Osteoblast (primary cell): ENCODE measurements around the gene AGL. TPM values are rescaled to one million over a fixed set of nuclear protein-coding genes. Genes with fewer than 3 reads are reported as not detected.

Experiments
- DNase-seq: peaks from one replicate; pipeline ENCODE4 v3.0.0; 2011; ENCODE audit warnings: low spot score, mixed read lengths; ENCODE audit not compliant: insufficient read length; ENCODE audit errors: missing footprints
- H2AFZ ChIP-seq: 2 replicates; pipeline ENCODE4 v1.6.0; 2011; ENCODE audit warnings: mild to moderate bottlenecking, low read length
- H3K27ac ChIP-seq: 2 replicates; pipeline ENCODE4 v1.5.1; 2011; ENCODE audit warnings: mild to moderate bottlenecking, low read depth, low read length, moderate library complexity
- H3K27me3 ChIP-seq: 2 replicates; pipeline ENCODE4 v1.6.0; 2012; ENCODE audit warnings: mild to moderate bottlenecking, control low read depth, inconsistent platforms, low read length, moderate library complexity; ENCODE audit not compliant: insufficient read depth
- H3K36me3 ChIP-seq: 2 replicates; pipeline ENCODE4 v1.5.1; 2011; ENCODE audit warnings: mild to moderate bottlenecking, low read length, control low read depth, moderate library complexity; ENCODE audit not compliant: insufficient read depth
- H3K4me1 ChIP-seq: 2 replicates; pipeline ENCODE4 v1.5.1; 2011; ENCODE audit warnings: mild to moderate bottlenecking, low read length, control low read depth, moderate library complexity; ENCODE audit not compliant: insufficient read depth
- H3K4me2 ChIP-seq: 2 replicates; pipeline ENCODE4 v1.6.0; 2011; ENCODE audit warnings: mild to moderate bottlenecking, low read length; ENCODE audit not compliant: insufficient read depth
- H3K4me3 ChIP-seq: fragments of 200-600 bp; sonication (generic); 3 replicates; pipeline ENCODE4 v1.5.1; 2012; ENCODE audit warnings: mild to moderate bottlenecking, low read length, inconsistent platforms; ENCODE audit not compliant: insufficient read depth
- H3K79me2 ChIP-seq: 2 replicates; pipeline ENCODE4 v1.6.0; 2012; ENCODE audit warnings: mild to moderate bottlenecking, low read length, control low read depth, inconsistent platforms; ENCODE audit not compliant: insufficient read depth
- H3K9me3 ChIP-seq: 2 replicates; pipeline ENCODE4 v1.5.1; 2011; ENCODE audit warnings: low read depth, low read length, control low read depth
- H4K20me1 ChIP-seq: 2 replicates; pipeline ENCODE4 v1.6.0; 2012; ENCODE audit warnings: mild to moderate bottlenecking, low read length, control low read depth; ENCODE audit not compliant: insufficient read depth
- CTCF ChIP-seq: IDR thresholded peaks from 2 replicates; pipeline ENCODE4 v1.5.1; 2011; ENCODE audit warnings: mild to moderate bottlenecking, low read depth, low read length, moderate library complexity; ENCODE audit errors: extremely low read depth
- total RNA-seq: library from RNA; depleted of rRNA; stranded (reverse); fragments of >200 nt; gene quantifications from 2 replicates; pipeline ENCODE4 v1.2.3, GENCODE V29; 2012

The AGL gene
- total RNA-seq, 1 donor = 17.7 TPM

- peaks cover 6% of the 10 kb centered on the region for H3K4me1 ChIP-seq
- H3K9me3 ChIP-seq = no peaks in the 10 kb centered on the region
- no peaks in the 10 kb centered on the region for H3K36me3 ChIP-seq
- no peaks in the 10 kb centered on the region for H3K27me3 ChIP-seq
- peak overlapping the region; percentile 44 for H2AFZ ChIP-seq
- H4K20me1 ChIP-seq = no peaks in the 10 kb centered on the region
- no peak overlapping the region for H3K4me2 ChIP-seq
- H3K4me3 ChIP-seq = no peak overlapping the region
- no peak for TF ChIP-seq CTCF
- no peaks in the 10 kb centered on the region for H3K79me2 ChIP-seq
- DNase-seq = peak; percentile 91
- H3K27ac ChIP-seq = peak overlapping the region; percentile 4
These were observed 113.1 kb downstream of the AGL start for GRCh38 chr1:99963041-99963795.

DNA sequence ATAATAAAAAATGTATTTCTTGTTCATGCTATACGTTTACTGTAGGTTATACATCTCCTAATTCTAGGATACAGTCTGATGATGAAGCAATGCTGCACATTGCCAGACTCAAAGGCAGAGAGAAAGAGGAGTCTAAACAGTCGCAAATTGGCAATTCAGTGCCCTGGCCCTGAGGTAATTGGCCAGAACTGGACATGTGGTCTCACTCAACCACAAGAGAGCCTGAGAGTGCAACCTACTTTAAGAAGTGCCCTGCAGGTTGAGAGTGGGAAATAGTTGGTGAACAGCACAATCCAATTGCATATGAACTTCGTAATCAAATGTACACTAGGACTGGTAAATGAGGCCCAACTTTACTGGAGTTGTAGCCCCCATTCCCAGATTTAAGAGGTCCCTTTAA, 114.6 kb downstream of the AGL start:
- H3K4me3 ChIP-seq = no peak overlapping the region
- H3K9me3 ChIP-seq = no peaks in the 10 kb centered on the region
- H4K20me1 ChIP-seq = no peaks in the 10 kb centered on the region
- H2AFZ ChIP-seq = no peak overlapping the region
- H3K79me2 ChIP-seq = no peaks in the 10 kb centered on the region
- no peak for TF ChIP-seq CTCF
- peaks cover 12% of the 10 kb centered on the region for H3K4me1 ChIP-seq
- H3K36me3 ChIP-seq = no peaks in the 10 kb centered on the region
- H3K4me2 ChIP-seq = no peak overlapping the region
- DNase-seq = no peak
- no peak overlapping the region for H3K27ac ChIP-seq
- no peaks in the 10 kb centered on the region for H3K27me3 ChIP-seq

DNA sequence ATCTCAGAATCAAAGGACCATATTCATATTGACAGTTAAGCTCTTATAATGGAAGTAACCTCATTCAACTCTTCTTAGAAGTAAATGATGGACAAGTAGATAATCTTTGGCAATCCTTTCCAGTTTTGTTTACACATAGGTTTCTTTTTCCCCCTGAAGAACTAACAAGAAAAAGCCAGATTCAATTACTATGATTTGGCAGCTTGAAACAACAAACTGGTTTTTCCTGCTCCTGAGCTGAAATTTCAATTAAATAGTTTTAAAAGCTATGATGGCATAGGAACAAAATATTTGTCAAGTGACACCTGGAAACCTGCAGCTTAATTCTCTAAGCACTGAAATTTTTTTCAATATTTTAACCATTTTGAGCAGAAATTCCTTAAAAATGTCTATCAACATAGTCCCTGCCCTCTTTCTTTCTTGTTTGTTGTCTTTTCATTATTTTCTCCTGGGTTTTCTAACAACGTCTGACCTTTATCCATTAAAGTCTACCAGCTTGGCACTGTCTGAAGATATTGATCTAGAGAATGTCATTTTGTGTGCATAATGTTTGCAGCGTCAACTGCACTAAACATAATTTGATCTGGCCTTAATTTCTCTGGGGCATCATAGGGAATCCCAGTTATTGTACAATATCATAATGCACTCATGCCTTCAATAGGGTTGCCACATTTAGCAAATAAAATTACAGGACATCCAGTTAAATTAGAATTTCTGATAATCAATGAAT, 115.7 kb downstream of the AGL start:
- Histone ChIP-seq H3K27me3 (no peaks in the 10 kb centered on the region), H3K9me3 (no peaks in the 10 kb centered on the region), H3K79me2 (peaks cover 10% of the 10 kb centered on the region), H3K4me1 (peaks cover 15% of the 10 kb centered on the region), H3K4me3 (no peak overlapping the region), H3K4me2 (no peak overlapping the region), H3K36me3 (no peaks in the 10 kb centered on the region), H3K27ac (no peak overlapping the region), H4K20me1 (no peaks in the 10 kb centered on the region), H2AFZ (no peak overlapping the region)
- DNase-seq = no peak
- no peak for TF ChIP-seq CTCF

GRCh38 chr1:99968214-99968613, 118.1 kb downstream of the AGL start:
- H3K4me2 ChIP-seq = no peak overlapping the region
- H4K20me1 ChIP-seq = no peaks in the 10 kb centered on the region
- TF ChIP-seq CTCF = no peak
- peaks cover 29% of the 10 kb centered on the region for H3K79me2 ChIP-seq
- H3K9me3 ChIP-seq = no peaks in the 10 kb centered on the region
- H3K27ac ChIP-seq = no peak overlapping the region
- no peaks in the 10 kb centered on the region for H3K27me3 ChIP-seq
- no peak overlapping the region for H3K4me3 ChIP-seq
- H3K4me1 ChIP-seq = peaks cover 12% of the 10 kb centered on the region
- no peaks in the 10 kb centered on the region for H3K36me3 ChIP-seq
- DNase-seq = no peak
- H2AFZ ChIP-seq = no peak overlapping the region
